AG09309 (cell line): ENCODE results near the gene ZNF442.
"Not testable (repeated sequence)": the region's sequence is repeated elsewhere in the genome, so short reads cannot be mapped to it uniquely, and the experiment has no call there.

Experiments used
- DNase-seq: peaks from one replicate; pipeline ENCODE4 v3.0.0-alpha.2; 2010; ENCODE audit warnings: low read depth
- H3K4me3 ChIP-seq: 2 replicates; pipeline ENCODE4 v1.5.1; 2011; ENCODE audit warnings: mild to moderate bottlenecking, low read depth, low read length, moderate library complexity; ENCODE audit not compliant: control insufficient read depth
- TF ChIP-seq, protein P1 (sequence below): IDR thresholded peaks from 2 replicates; pipeline ENCODE4 v1.5.1; 2011; ENCODE audit warnings: mild to moderate bottlenecking, low read depth, low read length, inconsistent platforms; ENCODE audit not compliant: insufficient read depth, control insufficient read depth; ENCODE audit errors: missing control alignments

The ZNF442 gene

DNA sequence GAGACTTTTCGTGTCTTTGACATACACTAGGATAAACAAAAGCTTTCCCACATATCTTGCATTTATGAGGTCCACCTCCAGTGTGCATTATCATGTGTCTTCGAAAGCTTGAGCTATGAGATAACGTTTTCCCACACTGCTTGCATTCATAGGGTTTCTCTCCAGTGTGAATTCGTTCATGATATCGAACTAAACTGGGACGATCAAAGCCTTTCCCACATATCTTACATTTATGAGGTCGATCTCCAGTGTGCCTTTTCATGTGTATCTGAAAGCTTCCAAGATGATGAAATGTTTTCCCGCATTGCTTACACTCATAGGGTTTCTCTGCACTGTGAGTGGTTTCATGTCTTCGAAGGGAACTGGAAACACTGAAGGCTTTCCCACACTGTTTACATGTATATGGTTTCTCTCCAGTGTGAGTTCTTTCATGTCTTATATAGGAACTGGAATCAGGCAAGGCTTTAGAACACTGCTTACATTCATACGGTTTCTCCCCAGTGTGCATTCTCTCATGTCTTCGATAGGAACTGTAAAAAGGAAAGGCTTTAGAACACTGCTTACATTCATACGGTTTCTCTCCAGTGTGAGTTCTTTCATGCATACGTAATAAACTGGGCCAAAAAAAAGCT, 46.6 kb downstream of the ZNF442 start:
- TF ChIP-seq, protein P1, sequence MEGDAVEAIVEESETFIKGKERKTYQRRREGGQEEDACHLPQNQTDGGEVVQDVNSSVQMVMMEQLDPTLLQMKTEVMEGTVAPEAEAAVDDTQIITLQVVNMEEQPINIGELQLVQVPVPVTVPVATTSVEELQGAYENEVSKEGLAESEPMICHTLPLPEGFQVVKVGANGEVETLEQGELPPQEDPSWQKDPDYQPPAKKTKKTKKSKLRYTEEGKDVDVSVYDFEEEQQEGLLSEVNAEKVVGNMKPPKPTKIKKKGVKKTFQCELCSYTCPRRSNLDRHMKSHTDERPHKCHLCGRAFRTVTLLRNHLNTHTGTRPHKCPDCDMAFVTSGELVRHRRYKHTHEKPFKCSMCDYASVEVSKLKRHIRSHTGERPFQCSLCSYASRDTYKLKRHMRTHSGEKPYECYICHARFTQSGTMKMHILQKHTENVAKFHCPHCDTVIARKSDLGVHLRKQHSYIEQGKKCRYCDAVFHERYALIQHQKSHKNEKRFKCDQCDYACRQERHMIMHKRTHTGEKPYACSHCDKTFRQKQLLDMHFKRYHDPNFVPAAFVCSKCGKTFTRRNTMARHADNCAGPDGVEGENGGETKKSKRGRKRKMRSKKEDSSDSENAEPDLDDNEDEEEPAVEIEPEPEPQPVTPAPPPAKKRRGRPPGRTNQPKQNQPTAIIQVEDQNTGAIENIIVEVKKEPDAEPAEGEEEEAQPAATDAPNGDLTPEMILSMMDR = no peak
- DNase-seq = no peak
- no peak overlapping the region for H3K4me3 ChIP-seq

DNA sequence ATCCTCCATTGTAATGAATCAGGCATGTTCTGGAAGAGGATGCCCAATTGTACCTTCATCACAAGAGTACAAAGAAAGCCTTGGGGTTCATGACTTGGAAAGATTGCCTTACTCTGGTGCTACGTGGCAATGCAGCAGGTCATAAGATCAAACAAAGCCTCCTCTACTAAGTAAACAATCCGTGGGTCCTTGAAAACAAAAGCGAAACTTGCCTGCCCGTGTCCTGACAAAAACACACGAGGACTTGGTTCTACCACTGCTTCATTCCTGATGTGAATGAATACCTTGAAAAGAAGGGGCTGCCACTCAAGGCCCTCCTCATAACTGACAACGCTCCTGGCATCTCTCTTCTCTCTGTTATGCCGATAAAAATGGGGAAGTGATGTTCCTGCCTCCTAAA, 50.9 kb downstream of the ZNF442 start:
- DNase-seq = no peak
- TF ChIP-seq, protein P1 = no peak
- no peak overlapping the region for H3K4me3 ChIP-seq

DNA sequence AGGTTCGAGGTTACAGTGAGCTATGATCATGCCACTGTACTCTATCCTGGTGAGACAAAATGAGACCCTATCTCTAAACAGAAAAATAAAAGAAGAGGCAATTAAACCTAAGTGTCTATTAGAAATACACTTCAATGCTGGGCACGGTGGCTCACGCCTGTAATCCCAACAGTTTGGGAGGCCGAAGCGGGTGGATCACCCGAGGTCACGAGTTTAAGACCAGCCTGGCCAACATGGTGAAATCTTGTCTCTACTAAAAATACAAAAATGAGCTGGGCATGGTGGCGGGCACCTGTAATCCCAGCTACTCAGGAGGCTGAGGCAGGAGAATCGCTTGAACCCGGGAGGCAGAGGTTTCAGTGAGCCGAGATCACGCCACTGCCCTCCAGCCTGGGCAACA, 56.6 kb downstream of the ZNF442 start:
- not testable (repeated sequence) for DNase-seq, H3K4me3 ChIP-seq
